GM12878 (cell line): Measurements from ENCODE around the gene TSHZ2.

Experiments
- BHLHE40 ChIP-seq, 2 experiments: fragments of 450-650 bp in 1 of 2; IDR thresholded peaks; 2 replicates each; pipeline ENCODE4 v1.6.1; 2011 to 2017; ENCODE audit warnings: low read depth in 2 of 2, borderline replicate concordance in 1 of 2, improper control_type of control experiment in 1 of 2, low read length in 1 of 2, mild to moderate bottlenecking in 1 of 2
- NFIC ChIP-seq: IDR thresholded peaks from 2 replicates; pipeline ENCODE4 v1.6.1; 2012; ENCODE audit warnings: low read depth, mild to moderate bottlenecking, inconsistent platforms, low read length, moderate library complexity
- NKRF ChIP-seq: fragments of 450-650 bp; conservative IDR thresholded peaks from 2 replicates; pipeline ENCODE4 v1.6.1; 2017; ENCODE audit warnings: mild to moderate bottlenecking, moderate library complexity
- PAX5 ChIP-seq: IDR thresholded peaks from 2 replicates; pipeline ENCODE4 v1.6.1; 2011; ENCODE audit warnings: low read depth, low read length, borderline replicate concordance
- PML ChIP-seq: IDR thresholded peaks from 2 replicates; pipeline ENCODE4 v1.6.1; 2012; ENCODE audit warnings: low read length, inconsistent platforms
- RCOR1 ChIP-seq: conservative IDR thresholded peaks from 2 replicates; pipeline ENCODE4 v1.6.1; 2012; ENCODE audit warnings: low read depth, low read length, improper control_type of control experiment
- REST ChIP-seq: IDR thresholded peaks from 2 replicates; pipeline ENCODE4 v1.6.1; 2012; ENCODE audit warnings: mild to moderate bottlenecking, low read depth, low read length
- SMC3 ChIP-seq: IDR thresholded peaks from 2 replicates; pipeline ENCODE4 v1.6.1; 2011; ENCODE audit warnings: low read length, improper control_type of control experiment, borderline replicate concordance
- ZBTB40 ChIP-seq: fragments of 450-650 bp; IDR thresholded peaks from 2 replicates; pipeline ENCODE4 v1.6.1; 2016; ENCODE audit warnings: mild to moderate bottlenecking, moderate library complexity, borderline replicate concordance
- ZNF274 ChIP-seq: IDR thresholded peaks from one replicate; pipeline ENCODE4 v1.8.0; 2011; ENCODE audit not compliant: insufficient read length, insufficient read depth
- TF ChIP-seq, protein P1 (sequence below), 3 experiments: IDR thresholded peaks in 2 of 3; conservative IDR thresholded peaks in 1 of 3; 2 replicates each; pipeline ENCODE4 v1.5.1; 2011; ENCODE audit warnings: low read depth in 3 of 3, low read length in 3 of 3, mild to moderate bottlenecking in 3 of 3, control low read depth in 2 of 3, moderate library complexity in 2 of 3, inconsistent platforms in 1 of 3, mixed read lengths in 1 of 3; ENCODE audit not compliant: control insufficient read depth in 2 of 3, insufficient read depth in 1 of 3; ENCODE audit errors: extremely low read depth in 1 of 3
- TF ChIP-seq, protein P2 (sequence below): IDR thresholded peaks from 2 replicates; pipeline ENCODE4 v1.6.1; 2011; ENCODE audit warnings: low read depth, mild to moderate bottlenecking, low read length, moderate library complexity, borderline replicate concordance; ENCODE audit errors: extremely low read depth

- TF ChIP-seq, protein P1, sequence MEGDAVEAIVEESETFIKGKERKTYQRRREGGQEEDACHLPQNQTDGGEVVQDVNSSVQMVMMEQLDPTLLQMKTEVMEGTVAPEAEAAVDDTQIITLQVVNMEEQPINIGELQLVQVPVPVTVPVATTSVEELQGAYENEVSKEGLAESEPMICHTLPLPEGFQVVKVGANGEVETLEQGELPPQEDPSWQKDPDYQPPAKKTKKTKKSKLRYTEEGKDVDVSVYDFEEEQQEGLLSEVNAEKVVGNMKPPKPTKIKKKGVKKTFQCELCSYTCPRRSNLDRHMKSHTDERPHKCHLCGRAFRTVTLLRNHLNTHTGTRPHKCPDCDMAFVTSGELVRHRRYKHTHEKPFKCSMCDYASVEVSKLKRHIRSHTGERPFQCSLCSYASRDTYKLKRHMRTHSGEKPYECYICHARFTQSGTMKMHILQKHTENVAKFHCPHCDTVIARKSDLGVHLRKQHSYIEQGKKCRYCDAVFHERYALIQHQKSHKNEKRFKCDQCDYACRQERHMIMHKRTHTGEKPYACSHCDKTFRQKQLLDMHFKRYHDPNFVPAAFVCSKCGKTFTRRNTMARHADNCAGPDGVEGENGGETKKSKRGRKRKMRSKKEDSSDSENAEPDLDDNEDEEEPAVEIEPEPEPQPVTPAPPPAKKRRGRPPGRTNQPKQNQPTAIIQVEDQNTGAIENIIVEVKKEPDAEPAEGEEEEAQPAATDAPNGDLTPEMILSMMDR (IDR thresholded peaks at IDR 0.05 in 2 of 3, conservative IDR thresholded peaks at IDR 0.05 in 1 of 3; ENCODE audit: control insufficient read depth in 2 of 3, extremely low read depth in 1 of 3, insufficient read depth in 1 of 3, low read depth in 3 of 3, low read length in 3 of 3): no peak
- TF ChIP-seq SMC3 (no peak), NFIC (no peak), ZNF274 (no peak), REST (no peak), PAX5 (no peak), BHLHE40 (IDR thresholded peaks at IDR 0.05; ENCODE audit: borderline replicate concordance in 1 of 2, low read depth in 2 of 2, low read length in 1 of 2) (no peak), NKRF (no peak), RCOR1 (no peak), PML (no peak), ZBTB40 (no peak)
- TF ChIP-seq, protein P2, sequence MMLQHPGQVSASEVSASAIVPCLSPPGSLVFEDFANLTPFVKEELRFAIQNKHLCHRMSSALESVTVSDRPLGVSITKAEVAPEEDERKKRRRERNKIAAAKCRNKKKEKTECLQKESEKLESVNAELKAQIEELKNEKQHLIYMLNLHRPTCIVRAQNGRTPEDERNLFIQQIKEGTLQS: no peak
Measured at GRCh38 chr20:53529658-53530057, 557.5 kb downstream of the TSHZ2 start.
